Activated CD4-positive, alpha-beta T cell treated with anti-CD3 and anti-CD28 coated beads, Interleukin-2, amount 50 U/mL, for 48 hours (primary cell): ENCODE measurements around the gene TESK1.
"Not testable (repeated sequence)": the region's sequence is repeated elsewhere in the genome, so short reads cannot be mapped to it uniquely, and the experiment has no call there.

Source experiments
- DNase-seq, 2 experiments: peaks; one replicate each; pipeline ENCODE4 v3.0.0-alpha.2; 2020

Gene TESK1

GRCh38 chr9:35583521-35583920 lies 21.5 kb upstream of the TESK1 start:
- DNase-seq, result not testable (repeated sequence)

- DNase-seq, result not testable (repeated sequence)
Observed at GRCh38 chr9:35584681-35585080, 20.4 kb upstream of the TESK1 start.

GRCh38 chr9:35588506-35588905 lies 16.6 kb upstream of the TESK1 start:
- DNase-seq, result not testable (repeated sequence)

- no peak for DNase-seq
Observed at GRCh38 chr9:35593581-35593980, 11.5 kb upstream of the TESK1 start.

- no peak for DNase-seq
Observed at GRCh38 chr9:35594471-35594870, 10.6 kb upstream of the TESK1 start.

GRCh38 chr9:35596907-35597306 lies 8.2 kb upstream of the TESK1 start:
- DNase-seq, result not testable (repeated sequence)

GRCh38 chr9:35598866-35599590 lies 6.0 kb upstream of the TESK1 start:
- DNase-seq, result no peak

GRCh38 chr9:35599763-35600604 lies 5.1 kb upstream of the TESK1 start:
- no peak for DNase-seq

- peak; percentile 31 to 35 for DNase-seq
Observed at GRCh38 chr9:35603506-35603985, 1.5 kb upstream of the TESK1 start.

GRCh38 chr9:35603986-35604577 lies 980 bp upstream of the TESK1 start:
- DNase-seq, result peak; percentile 99

GRCh38 chr9:35605351-35606137 lies 482 bp downstream of the TESK1 start:
- peak; percentile 30 to 46 for DNase-seq

- no peak for DNase-seq
Observed at GRCh38 chr9:35606138-35606504, 1.1 kb downstream of the TESK1 start.

- DNase-seq, result no peak
Observed at GRCh38 chr9:35606726-35607125, 1.7 kb downstream of the TESK1 start.

- DNase-seq, result no peak
Observed at GRCh38 chr9:35608221-35608620, 3.2 kb downstream of the TESK1 start.

- DNase-seq, result no peak
Observed at GRCh38 chr9:35609001-35609819, 4.1 kb downstream of the TESK1 start.

GRCh38 chr9:35609820-35610163 lies 4.7 kb downstream of the TESK1 start:
- DNase-seq, result no peak

GRCh38 chr9:35611230-35611797 lies 6.3 kb downstream of the TESK1 start:
- DNase-seq, result peak; percentile 58 to 66

- DNase-seq, result not testable (repeated sequence)
Observed at GRCh38 chr9:35612066-35612465, 7.0 kb downstream of the TESK1 start.

- DNase-seq, result no peak
Observed at GRCh38 chr9:35612843-35613242, 7.8 kb downstream of the TESK1 start.

GRCh38 chr9:35615981-35616680 lies 11.1 kb downstream of the TESK1 start:
- DNase-seq, result no peak
